ENCODE data around the gene EIF3F. TPM values are rescaled to one million over a fixed set of nuclear protein-coding genes. Genes with fewer than 3 reads are reported as not detected.

The EIF3F gene
- total RNA-seq, 3 donors from 2014 or later (not counting 1 experiment from before 2014, with no cell fraction given): 232 to 250 (median 247) TPM

DNA sequence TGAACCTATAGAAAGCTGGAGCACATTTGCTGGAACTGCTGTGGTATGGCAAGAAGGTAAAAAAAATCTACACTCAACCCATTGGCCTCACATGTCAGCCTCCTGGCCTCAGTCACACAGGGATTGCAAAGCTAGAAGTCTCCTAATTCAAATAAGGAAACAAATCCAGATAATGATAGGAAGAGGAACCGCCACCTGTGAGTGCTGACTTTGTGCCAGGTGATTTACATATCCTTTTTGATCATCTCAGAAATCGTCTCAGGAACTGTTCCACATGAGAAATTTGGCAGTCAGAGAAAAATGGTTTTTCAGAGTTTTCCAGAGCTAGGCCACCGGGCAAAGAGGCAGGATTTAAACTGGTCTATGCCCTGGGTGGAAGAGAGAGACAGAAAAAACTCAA, 22.9 kb upstream of the EIF3F start:
- Histone ChIP-seq H3K27me3 (ENCODE audit: control insufficient read depth, insufficient read depth, low read length) (no peaks in the 10 kb centered on the region), H3K36me3 (ENCODE audit: control insufficient read depth, insufficient read depth, low read length) (no peaks in the 10 kb centered on the region), H3K4me1 (ENCODE audit: control insufficient read depth, insufficient read depth, low read length) (no peaks in the 10 kb centered on the region), H3K9me3 (ENCODE audit: control insufficient read depth, insufficient read depth, low read length) (no peaks in the 10 kb centered on the region), H3K4me3 (ENCODE audit: low read length) (no peak overlapping the region), H3K27ac (ENCODE audit: low read length) (no peak overlapping the region)
- H3K27ac Mint-ChIP-seq: no peak overlapping the region
- H3K36me3 Mint-ChIP-seq: no peaks in the 10 kb centered on the region
- H3K9me3 Mint-ChIP-seq: no peaks in the 10 kb centered on the region
- H3K4me3 Mint-ChIP-seq: no peak overlapping the region
- DNase-seq (no peak), ATAC-seq (no peak)
- TF ChIP-seq, protein P1, sequence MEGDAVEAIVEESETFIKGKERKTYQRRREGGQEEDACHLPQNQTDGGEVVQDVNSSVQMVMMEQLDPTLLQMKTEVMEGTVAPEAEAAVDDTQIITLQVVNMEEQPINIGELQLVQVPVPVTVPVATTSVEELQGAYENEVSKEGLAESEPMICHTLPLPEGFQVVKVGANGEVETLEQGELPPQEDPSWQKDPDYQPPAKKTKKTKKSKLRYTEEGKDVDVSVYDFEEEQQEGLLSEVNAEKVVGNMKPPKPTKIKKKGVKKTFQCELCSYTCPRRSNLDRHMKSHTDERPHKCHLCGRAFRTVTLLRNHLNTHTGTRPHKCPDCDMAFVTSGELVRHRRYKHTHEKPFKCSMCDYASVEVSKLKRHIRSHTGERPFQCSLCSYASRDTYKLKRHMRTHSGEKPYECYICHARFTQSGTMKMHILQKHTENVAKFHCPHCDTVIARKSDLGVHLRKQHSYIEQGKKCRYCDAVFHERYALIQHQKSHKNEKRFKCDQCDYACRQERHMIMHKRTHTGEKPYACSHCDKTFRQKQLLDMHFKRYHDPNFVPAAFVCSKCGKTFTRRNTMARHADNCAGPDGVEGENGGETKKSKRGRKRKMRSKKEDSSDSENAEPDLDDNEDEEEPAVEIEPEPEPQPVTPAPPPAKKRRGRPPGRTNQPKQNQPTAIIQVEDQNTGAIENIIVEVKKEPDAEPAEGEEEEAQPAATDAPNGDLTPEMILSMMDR (IDR thresholded peaks at IDR 0.05): no peak
- no peaks in the 10 kb centered on the region for H3K4me1 Mint-ChIP-seq
- 58% methylated on average over 3 of the region's 3 CpGs for WGBS (ENCODE audit: insufficient coverage)
- H3K27me3 Mint-ChIP-seq (ENCODE audit: low read depth in 2 of 2): peaks cover 20 to 44% of the 10 kb centered on the region in 2 donors
- intact Hi-C loops (cut with micrococcal nuclease): no loop called here

DNA sequence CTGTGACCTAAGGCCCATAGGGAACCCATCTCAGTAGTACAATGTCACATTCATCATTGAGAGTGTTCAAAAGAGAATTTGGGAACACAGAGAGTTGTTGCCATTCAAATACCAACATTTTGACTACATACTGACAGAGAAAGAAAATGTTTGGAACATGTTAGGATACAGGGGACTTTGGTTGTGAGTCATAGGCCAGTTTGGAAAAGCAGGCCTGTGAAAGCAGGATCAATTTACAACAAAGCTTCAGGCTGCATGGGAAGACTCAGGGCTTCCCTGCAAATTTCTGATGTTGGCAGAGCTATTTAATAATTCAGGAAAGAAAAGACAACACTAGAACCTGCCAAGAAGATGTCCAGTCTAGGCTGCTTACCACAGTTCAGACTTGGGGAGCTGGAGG, 22.3 kb upstream of the EIF3F start:
- intact Hi-C loops (cut with micrococcal nuclease): no loop called here
- TF ChIP-seq, protein P1 (IDR thresholded peaks at IDR 0.05): no peak

GRCh38 chr11:7965386-7965785, 21.8 kb upstream of the EIF3F start, which contains the start of gene NLRP10:
Gene NLRP10, minus strand, starts transcription at chr11:7965447. Its CDS starts 1,952 bp downstream, at chr11:7963495.
- Histone ChIP-seq H3K27me3 (ENCODE audit: control insufficient read depth, insufficient read depth, low read length) (no peaks in the 10 kb centered on the region), H3K27ac (ENCODE audit: low read length) (no peak within 1 kb of the TSS), H3K4me1 (ENCODE audit: control insufficient read depth, insufficient read depth, low read length) (no peaks in the 10 kb centered on the region), H3K36me3 (ENCODE audit: control insufficient read depth, insufficient read depth, low read length) (no peaks in the 10 kb centered on the region), H3K4me3 (ENCODE audit: low read length) (no peak within 1 kb of the TSS), H3K9me3 (ENCODE audit: control insufficient read depth, insufficient read depth, low read length) (no peaks in the 10 kb centered on the region)
- Mint-ChIP-seq H3K27ac (no peak within 1 kb of the TSS), H3K4me1 (no peaks in the 10 kb centered on the region), H3K27me3 (ENCODE audit: low read depth in 2 of 2) (peaks cover 18 to 37% of the 10 kb centered on the region in 2 donors), H3K36me3 (no peaks in the 10 kb centered on the region), H3K9me3 (no peaks in the 10 kb centered on the region), H3K4me3 (no peak within 1 kb of the TSS)
- ATAC-seq (no peak), DNase-seq (no peak)
- intact Hi-C loops (cut with micrococcal nuclease): no loop called here
- WGBS (ENCODE audit: insufficient coverage): no CpG with 5 or more reads among the region's 1 CpG
- TF ChIP-seq, protein P1 (IDR thresholded peaks at IDR 0.05): no peak

More for the DNA sequence above, 22.3 kb upstream of the EIF3F start:
- H3K27ac ChIP-seq (ENCODE audit: low read length): no peak overlapping the region
- H3K4me3 Mint-ChIP-seq: no peak overlapping the region
- no peaks in the 10 kb centered on the region for H3K9me3 ChIP-seq (ENCODE audit: control insufficient read depth, insufficient read depth, low read length)
- H3K4me1 Mint-ChIP-seq: no peaks in the 10 kb centered on the region
- H3K27me3 ChIP-seq (ENCODE audit: control insufficient read depth, insufficient read depth, low read length): no peaks in the 10 kb centered on the region
- H3K27me3 Mint-ChIP-seq (ENCODE audit: low read depth in 2 of 2): peaks cover 18 to 38% of the 10 kb centered on the region in 2 donors
- no peaks in the 10 kb centered on the region for H3K36me3 ChIP-seq (ENCODE audit: control insufficient read depth, insufficient read depth, low read length)
- H3K9me3 Mint-ChIP-seq: no peaks in the 10 kb centered on the region
- DNase-seq (no peak), ATAC-seq (no peak)
- H3K4me3 ChIP-seq (ENCODE audit: low read length): no peak overlapping the region
- no peaks in the 10 kb centered on the region for H3K36me3 Mint-ChIP-seq
- no peaks in the 10 kb centered on the region for H3K4me1 ChIP-seq (ENCODE audit: control insufficient read depth, insufficient read depth, low read length)
- H3K27ac Mint-ChIP-seq: no peak overlapping the region

GRCh38 chr11:7967097-7967496, 20.0 kb upstream of the EIF3F start:
- intact Hi-C loops (cut with micrococcal nuclease): no loop called here
- Histone ChIP-seq H3K4me1 (ENCODE audit: control insufficient read depth, insufficient read depth, low read length) (no peaks in the 10 kb centered on the region), H3K9me3 (ENCODE audit: control insufficient read depth, insufficient read depth, low read length) (no peaks in the 10 kb centered on the region), H3K36me3 (ENCODE audit: control insufficient read depth, insufficient read depth, low read length) (no peaks in the 10 kb centered on the region), H3K27me3 (ENCODE audit: control insufficient read depth, insufficient read depth, low read length) (no peaks in the 10 kb centered on the region), H3K27ac (ENCODE audit: low read length) (no peak overlapping the region), H3K4me3 (ENCODE audit: low read length) (no peak overlapping the region)
- H3K27me3 Mint-ChIP-seq (ENCODE audit: low read depth in 2 of 2): peaks cover 18 to 37% of the 10 kb centered on the region in 2 donors
- no peaks in the 10 kb centered on the region for H3K4me1 Mint-ChIP-seq
- 82% methylated on average over 1 of the region's 1 CpG for WGBS (ENCODE audit: insufficient coverage)
- no peak overlapping the region for H3K4me3 Mint-ChIP-seq
- DNase-seq (no peak), ATAC-seq (no peak)
- H3K9me3 Mint-ChIP-seq: no peaks in the 10 kb centered on the region
- TF ChIP-seq, protein P1 (IDR thresholded peaks at IDR 0.05): no peak
- no peak overlapping the region for H3K27ac Mint-ChIP-seq
- H3K36me3 Mint-ChIP-seq: no peaks in the 10 kb centered on the region

All from natural killer cell (primary cell).